KMS-11 (cell line): ENCODE measurements around the gene PRKCH.

ENCODE experiments used
- H2AFZ ChIP-seq: fragments of 200-600 bp; sonication (generic); 2 replicates; pipeline ENCODE4 v1.6.1; 2016; ENCODE audit warnings: antibody characterized with exemption, mixed run types, low read depth
- H3K27ac ChIP-seq: fragments of 200-600 bp; sonication (generic); 2 replicates; pipeline ENCODE4 v1.6.1; 2016; ENCODE audit warnings: mild to moderate bottlenecking, mixed run types
- H3K27me3 ChIP-seq: fragments of 200-600 bp; sonication (generic); 2 replicates; pipeline ENCODE4 v1.6.1; 2017; ENCODE audit warnings: mild to moderate bottlenecking, low read depth, mixed run types, moderate library complexity; ENCODE audit not compliant: insufficient read depth
- H3K36me3 ChIP-seq: fragments of 200-600 bp; sonication (generic); 2 replicates; pipeline ENCODE4 v1.6.1; 2017; ENCODE audit warnings: mild to moderate bottlenecking, mixed run types; ENCODE audit not compliant: insufficient read depth
- H3K4me1 ChIP-seq: fragments of 200-600 bp; sonication (generic); 2 replicates; pipeline ENCODE4 v1.6.1; 2016; ENCODE audit warnings: mild to moderate bottlenecking, low read depth, mixed run types; ENCODE audit not compliant: poor library complexity, severe bottlenecking
- H3K4me2 ChIP-seq: fragments of 200-600 bp; sonication (generic); 2 replicates; pipeline ENCODE4 v1.7.0; 2016; ENCODE audit warnings: mild to moderate bottlenecking, mixed run types
- H3K4me3 ChIP-seq: fragments of 200-600 bp; sonication (generic); IDR thresholded peaks from 2 replicates; pipeline ENCODE4 v1.6.1; 2017; ENCODE audit warnings: low read depth, low read length, mixed read lengths; ENCODE audit not compliant: insufficient read depth
- H3K79me2 ChIP-seq: fragments of 200-600 bp; sonication (generic); 2 replicates; pipeline ENCODE4 v1.6.1; 2016; ENCODE audit warnings: low read depth, mixed run types; ENCODE audit not compliant: insufficient read depth
- H3K9ac ChIP-seq: fragments of 200-600 bp; sonication (generic); 2 replicates; pipeline ENCODE4 v1.6.1; 2016; ENCODE audit warnings: mild to moderate bottlenecking, mixed run types
- H4K20me1 ChIP-seq: fragments of 200-600 bp; sonication (generic); 2 replicates; pipeline ENCODE4 v1.6.1; 2016; ENCODE audit warnings: mild to moderate bottlenecking, mixed run types; ENCODE audit not compliant: insufficient read depth
- CTCF ChIP-seq: fragments of 200-600 bp; sonication (generic); conservative IDR thresholded peaks from 2 replicates; pipeline ENCODE4 v1.6.1; 2017; ENCODE audit warnings: low read depth, mild to moderate bottlenecking, antibody characterized with exemption, low read length, moderate library complexity, mixed read lengths

The PRKCH gene

GRCh38 chr14:61482348-61483206 is 161.2 kb downstream of the PRKCH start:
- H3K4me3 ChIP-seq: no peak overlapping the region
- H3K4me2 ChIP-seq: no peak overlapping the region
- H3K36me3 ChIP-seq: no peaks in the 10 kb centered on the region
- H3K79me2 ChIP-seq: no peaks in the 10 kb centered on the region
- no peak overlapping the region for H2AFZ ChIP-seq
- no peak for TF ChIP-seq CTCF
- H3K9ac ChIP-seq: no peak overlapping the region
- H3K4me1 ChIP-seq: no peaks in the 10 kb centered on the region
- H3K27ac ChIP-seq: no peak overlapping the region
- no peaks in the 10 kb centered on the region for H3K27me3 ChIP-seq
- no peaks in the 10 kb centered on the region for H4K20me1 ChIP-seq

GRCh38 chr14:61483476-61483875 is 162.1 kb downstream of the PRKCH start:
- H3K9ac ChIP-seq: no peak overlapping the region

GRCh38 chr14:61484031-61484430 is 162.7 kb downstream of the PRKCH start:
- TF ChIP-seq CTCF: no peak
- no peaks in the 10 kb centered on the region for H3K36me3 ChIP-seq
- H4K20me1 ChIP-seq: no peaks in the 10 kb centered on the region
- H3K27me3 ChIP-seq: no peaks in the 10 kb centered on the region
- H3K4me3 ChIP-seq: no peak overlapping the region
- no peak overlapping the region for H3K9ac ChIP-seq
- no peaks in the 10 kb centered on the region for H3K4me1 ChIP-seq
- H3K79me2 ChIP-seq: no peaks in the 10 kb centered on the region
- H2AFZ ChIP-seq: no peak overlapping the region
- no peak overlapping the region for H3K27ac ChIP-seq
- H3K4me2 ChIP-seq: no peak overlapping the region

More at GRCh38 chr14:61483476-61483875, 162.1 kb downstream of the PRKCH start:
- Histone ChIP-seq H3K79me2 (no peaks in the 10 kb centered on the region), H3K36me3 (no peaks in the 10 kb centered on the region), H3K4me3 (no peak overlapping the region), H3K4me1 (no peaks in the 10 kb centered on the region), H3K27me3 (no peaks in the 10 kb centered on the region), H2AFZ (no peak overlapping the region), H4K20me1 (no peaks in the 10 kb centered on the region), H3K27ac (no peak overlapping the region), H3K4me2 (no peak overlapping the region)
- no peak for TF ChIP-seq CTCF

- Histone ChIP-seq H4K20me1 (no peaks in the 10 kb centered on the region), H3K4me2 (no peak overlapping the region), H3K9ac (no peak overlapping the region), H3K36me3 (no peaks in the 10 kb centered on the region), H3K4me1 (no peaks in the 10 kb centered on the region), H3K27me3 (no peaks in the 10 kb centered on the region), H2AFZ (no peak overlapping the region), H3K27ac (no peak overlapping the region), H3K4me3 (no peak overlapping the region), H3K79me2 (no peaks in the 10 kb centered on the region)
- TF ChIP-seq CTCF: no peak
Measured at GRCh38 chr14:61484826-61485584, 163.6 kb downstream of the PRKCH start.
